WTC11 (cell line): ENCODE data around the gene LYRM1. TPM values are rescaled to one million over a fixed set of nuclear protein-coding genes. Genes with fewer than 3 reads are reported as not detected.

ENCODE experiments used
- ATAC-seq: fragments of 200-7000 bp; cut with Tn5 transposase; 2 replicates; pipeline ENCODE4 v1.10.0; 2021; ENCODE audit warnings: mild to moderate bottlenecking, moderate library complexity
- CTCF ChIA-PET: fragments of 300-600 bp; sonication (Branson Sonifier 250); formaldehyde crosslinking; loops from one replicate; lab custom pipeline; 2021; ENCODE audit warnings: antibody characterized with exemption; lab: Charles Lee
- POLR2A ChIA-PET: fragments of 350-600 bp; sonication (Branson Sonifier 250); formaldehyde crosslinking; loops from one replicate; lab custom pipeline; 2021; ENCODE audit warnings: antibody characterized with exemption; lab: Charles Lee
- DNase-seq: peaks from one replicate; pipeline ENCODE4 v3.0.0; 2021; ENCODE audit warnings: low spot score
- H3K27ac Mint-ChIP-seq: 2 replicates; pipeline ENCODE4 v1.8.0; 2021; ENCODE audit warnings: mixed read lengths
- H3K27me3 Mint-ChIP-seq: 2 replicates; pipeline ENCODE4 v1.8.0; 2021; ENCODE audit warnings: low read depth, mild to moderate bottlenecking, moderate library complexity, mixed read lengths
- H3K36me3 Mint-ChIP-seq: 2 replicates; pipeline ENCODE4 v1.8.0; 2021; ENCODE audit warnings: mixed read lengths
- H3K4me1 Mint-ChIP-seq: 2 replicates; pipeline ENCODE4 v1.8.0; 2022; ENCODE audit warnings: mixed read lengths
- H3K4me3 Mint-ChIP-seq: 2 replicates; pipeline ENCODE4 v1.8.0; 2021; ENCODE audit warnings: mild to moderate bottlenecking, moderate library complexity, mixed read lengths
- H3K9me3 Mint-ChIP-seq: 2 replicates; pipeline ENCODE4 v1.8.0; 2021; ENCODE audit warnings: mixed read lengths
- ATF6 ChIP-seq: sonication (generic); formaldehyde crosslinking; IDR thresholded peaks from 2 replicates; pipeline ENCODE4 v1.8.1; 2023; ENCODE audit warnings: mild to moderate bottlenecking, missing genetic modification reagents
- FOXP4 ChIP-seq: sonication (generic); formaldehyde crosslinking; IDR thresholded peaks from 2 replicates; pipeline ENCODE4 v1.8.0; 2022; ENCODE audit warnings: mild to moderate bottlenecking, missing genetic modification reagents
- GRHL2 ChIP-seq: fragments of 250-450 bp; sonication (Bioruptor Pico); IDR thresholded peaks from 2 replicates; pipeline ENCODE4 v1.8.0; 2022; ENCODE audit warnings: mild to moderate bottlenecking, moderate library complexity; ENCODE audit not compliant: insufficient replicate concordance, severe bottlenecking
- IRF1 ChIP-seq: sonication (generic); formaldehyde crosslinking; IDR thresholded peaks from 2 replicates; pipeline ENCODE4 v1.8.0; 2023; ENCODE audit warnings: missing genetic modification reagents
- MYBL2 ChIP-seq: sonication (generic); formaldehyde crosslinking; IDR thresholded peaks from 2 replicates; pipeline ENCODE4 v1.8.1; 2023; ENCODE audit warnings: mild to moderate bottlenecking, moderate library complexity, missing genetic modification reagents
- NFE2L1 ChIP-seq: sonication (generic); formaldehyde crosslinking; IDR thresholded peaks from 2 replicates; pipeline ENCODE4 v1.8.1; 2023; ENCODE audit warnings: missing genetic modification reagents
- RELA ChIP-seq: sonication (generic); formaldehyde crosslinking; IDR thresholded peaks from 2 replicates; pipeline ENCODE4 v1.8.1; 2022; ENCODE audit warnings: missing genetic modification reagents, mild to moderate bottlenecking, borderline replicate concordance
- SOX15 ChIP-seq: fragments of 250-450 bp; sonication (Bioruptor Pico); IDR thresholded peaks from 2 replicates; pipeline ENCODE4 v1.9.0; 2021; ENCODE audit warnings: mild to moderate bottlenecking
- SP1 ChIP-seq: sonication (generic); formaldehyde crosslinking; conservative IDR thresholded peaks from 2 replicates; pipeline ENCODE4 v1.8.1; 2022; ENCODE audit warnings: missing genetic modification reagents
- TP53 ChIP-seq: sonication (generic); formaldehyde crosslinking; IDR thresholded peaks from 2 replicates; pipeline ENCODE4 v1.8.1; 2023; ENCODE audit warnings: mild to moderate bottlenecking, missing genetic modification reagents
- ZNF138 ChIP-seq: sonication (generic); formaldehyde crosslinking; conservative IDR thresholded peaks from 2 replicates; pipeline ENCODE4 v1.8.1; 2022; ENCODE audit warnings: mild to moderate bottlenecking, moderate library complexity, missing genetic modification reagents
- ZNF671 ChIP-seq: fragments of 250-450 bp; sonication (Bioruptor Pico); IDR thresholded peaks from 2 replicates; pipeline ENCODE4 v1.8.0; 2021; ENCODE audit warnings: mild to moderate bottlenecking
- total RNA-seq: library from RNA; stranded (reverse); gene quantifications from 3 replicates; pipeline ENCODE4 v1.2.3, GENCODE V29; 2021
- TF ChIP-seq, protein P1 (sequence below): fragments of 250-450 bp; sonication (Bioruptor Pico); IDR thresholded peaks from 2 replicates; pipeline ENCODE4 v1.9.0; 2021; ENCODE audit warnings: mild to moderate bottlenecking
- TF ChIP-seq, protein P2 (sequence below): sonication (generic); formaldehyde crosslinking; IDR thresholded peaks from 2 replicates; pipeline ENCODE4 v1.8.1; 2022; ENCODE audit warnings: missing genetic modification reagents, borderline replicate concordance

The LYRM1 gene
- total RNA-seq, 1 experiment from 2014 or later: 11.4 TPM

- H3K27me3 Mint-ChIP-seq: no peaks in the 10 kb centered on the region
- no peaks in the 10 kb centered on the region for H3K9me3 Mint-ChIP-seq
- no peak overlapping the region for H3K4me3 Mint-ChIP-seq
- TF ChIP-seq SP1: no peak
- no peak for TF ChIP-seq ATF6 (CRISPR knock-in tag)
- TF ChIP-seq RELA (CRISPR knock-in tag): no peak
- TF ChIP-seq ZNF138: no peak
- no peak for TF ChIP-seq MYBL2 (CRISPR knock-in tag)
- no peak for TF ChIP-seq ZNF671 (CRISPR knock-in tag)
- no peaks in the 10 kb centered on the region for H3K36me3 Mint-ChIP-seq
- ChIA-PET POLR2A (interaction anchor here (0.7 kb wide), 1 partner anchor 68 kb away, joined by 5 read pairs; no protein-coding TSS in a partner anchor), CTCF (interaction anchor here (0.6 kb wide), 1 partner anchor 1007 kb away, joined by 3 read pairs; no protein-coding TSS in a partner anchor)
- peaks cover 10% of the 10 kb centered on the region for H3K4me1 Mint-ChIP-seq
- DNase-seq: no peak
- ATAC-seq: no peak
- H3K27ac Mint-ChIP-seq: peak overlapping the region; percentile 15; the same call in 1 of the 2 replicates
Observed at GRCh38 chr16:20957153-20957552, 56.6 kb downstream of the LYRM1 start.

- TF ChIP-seq SOX15 (CRISPR knock-in tag) (no peak), ZNF138 (no peak), RELA (CRISPR knock-in tag) (no peak), FOXP4 (no peak), GRHL2 (CRISPR knock-in tag) (no peak), ZNF671 (CRISPR knock-in tag) (no peak), NFE2L1 (CRISPR knock-in tag) (no peak), IRF1 (CRISPR knock-in tag) (no peak), TP53 (CRISPR knock-in tag) (no peak), MYBL2 (CRISPR knock-in tag) (no peak)
- TF ChIP-seq, protein P1, sequence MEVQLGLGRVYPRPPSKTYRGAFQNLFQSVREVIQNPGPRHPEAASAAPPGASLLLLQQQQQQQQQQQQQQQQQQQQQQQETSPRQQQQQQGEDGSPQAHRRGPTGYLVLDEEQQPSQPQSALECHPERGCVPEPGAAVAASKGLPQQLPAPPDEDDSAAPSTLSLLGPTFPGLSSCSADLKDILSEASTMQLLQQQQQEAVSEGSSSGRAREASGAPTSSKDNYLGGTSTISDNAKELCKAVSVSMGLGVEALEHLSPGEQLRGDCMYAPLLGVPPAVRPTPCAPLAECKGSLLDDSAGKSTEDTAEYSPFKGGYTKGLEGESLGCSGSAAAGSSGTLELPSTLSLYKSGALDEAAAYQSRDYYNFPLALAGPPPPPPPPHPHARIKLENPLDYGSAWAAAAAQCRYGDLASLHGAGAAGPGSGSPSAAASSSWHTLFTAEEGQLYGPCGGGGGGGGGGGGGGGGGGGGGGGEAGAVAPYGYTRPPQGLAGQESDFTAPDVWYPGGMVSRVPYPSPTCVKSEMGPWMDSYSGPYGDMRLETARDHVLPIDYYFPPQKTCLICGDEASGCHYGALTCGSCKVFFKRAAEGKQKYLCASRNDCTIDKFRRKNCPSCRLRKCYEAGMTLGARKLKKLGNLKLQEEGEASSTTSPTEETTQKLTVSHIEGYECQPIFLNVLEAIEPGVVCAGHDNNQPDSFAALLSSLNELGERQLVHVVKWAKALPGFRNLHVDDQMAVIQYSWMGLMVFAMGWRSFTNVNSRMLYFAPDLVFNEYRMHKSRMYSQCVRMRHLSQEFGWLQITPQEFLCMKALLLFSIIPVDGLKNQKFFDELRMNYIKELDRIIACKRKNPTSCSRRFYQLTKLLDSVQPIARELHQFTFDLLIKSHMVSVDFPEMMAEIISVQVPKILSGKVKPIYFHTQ: no peak
- TF ChIP-seq, all 79 proteins: peak for 0
- H3K9me3 Mint-ChIP-seq: peaks cover 18% of the 10 kb centered on the region
- no peaks in the 10 kb centered on the region; the same call in 1 of the 2 replicates for H3K27me3 Mint-ChIP-seq
- H3K4me1 Mint-ChIP-seq: peaks cover 4% of the 10 kb centered on the region; the same call in 1 of the 2 replicates
- ChIA-PET CTCF (no interaction called here), POLR2A (interaction anchor here (0.6 kb wide), 1 partner anchor 154 kb away, joined by 4 read pairs; the partner anchor contains the start of genes ERI2 and REXO5)
- ATAC-seq (no peak), DNase-seq (no peak)
- no peaks in the 10 kb centered on the region for H3K36me3 Mint-ChIP-seq
- no peak overlapping the region for H3K4me3 Mint-ChIP-seq
- no peak overlapping the region for H3K27ac Mint-ChIP-seq
Observed at GRCh38 chr16:20960899-20961298, 60.3 kb downstream of the LYRM1 start.

GRCh38 chr16:20968765-20969164 is 68.2 kb downstream of the LYRM1 start:
- ATAC-seq (no peak), DNase-seq (no peak)
- peak overlapping the region; percentile 96 for H3K27ac Mint-ChIP-seq
- CTCF ChIA-PET: interaction anchor here (1.5 kb wide), 1 partner anchor 118 kb away, joined by 3 read pairs; no protein-coding TSS in a partner anchor
- TF ChIP-seq ATF6 (CRISPR knock-in tag): no peak
- TF ChIP-seq, protein P2, sequence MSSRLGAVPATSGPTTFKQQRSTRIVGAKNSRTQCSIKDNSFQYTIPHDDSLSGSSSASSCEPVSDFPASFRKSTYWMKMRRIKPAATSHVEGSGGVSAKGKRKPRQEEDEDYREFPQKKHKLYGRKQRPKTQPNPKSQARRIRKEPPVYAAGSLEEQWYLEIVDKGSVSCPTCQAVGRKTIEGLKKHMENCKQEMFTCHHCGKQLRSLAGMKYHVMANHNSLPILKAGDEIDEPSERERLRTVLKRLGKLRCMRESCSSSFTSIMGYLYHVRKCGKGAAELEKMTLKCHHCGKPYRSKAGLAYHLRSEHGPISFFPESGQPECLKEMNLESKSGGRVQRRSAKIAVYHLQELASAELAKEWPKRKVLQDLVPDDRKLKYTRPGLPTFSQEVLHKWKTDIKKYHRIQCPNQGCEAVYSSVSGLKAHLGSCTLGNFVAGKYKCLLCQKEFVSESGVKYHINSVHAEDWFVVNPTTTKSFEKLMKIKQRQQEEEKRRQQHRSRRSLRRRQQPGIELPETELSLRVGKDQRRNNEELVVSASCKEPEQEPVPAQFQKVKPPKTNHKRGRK (CRISPR knock-in tag): peak; percentile 40; the same call in 1 of the 2 replicates
- H3K4me1 Mint-ChIP-seq: peaks cover 59% of the 10 kb centered on the region
- H3K4me3 Mint-ChIP-seq: peak overlapping the region; percentile 56
- H3K27me3 Mint-ChIP-seq: no peaks in the 10 kb centered on the region
- POLR2A ChIA-PET: interaction anchor here (1.5 kb wide), 1 partner anchor 57 kb away, joined by 3 read pairs; no protein-coding TSS in a partner anchor
- peaks cover 11% of the 10 kb centered on the region for H3K9me3 Mint-ChIP-seq
- H3K36me3 Mint-ChIP-seq: no peaks in the 10 kb centered on the region
